GM18508 (cell line): ENCODE data around the gene ZNF628.

ENCODE experiments used
- ATAC-seq: cut with Tn5 transposase; IDR thresholded peaks from one replicate; pipeline ENCODE4 v1.9.1; 2021; ENCODE audit warnings: moderate number of reproducible peaks; ENCODE audit not compliant: insufficient read depth, unreplicated experiment

The ZNF628 gene

DNA sequence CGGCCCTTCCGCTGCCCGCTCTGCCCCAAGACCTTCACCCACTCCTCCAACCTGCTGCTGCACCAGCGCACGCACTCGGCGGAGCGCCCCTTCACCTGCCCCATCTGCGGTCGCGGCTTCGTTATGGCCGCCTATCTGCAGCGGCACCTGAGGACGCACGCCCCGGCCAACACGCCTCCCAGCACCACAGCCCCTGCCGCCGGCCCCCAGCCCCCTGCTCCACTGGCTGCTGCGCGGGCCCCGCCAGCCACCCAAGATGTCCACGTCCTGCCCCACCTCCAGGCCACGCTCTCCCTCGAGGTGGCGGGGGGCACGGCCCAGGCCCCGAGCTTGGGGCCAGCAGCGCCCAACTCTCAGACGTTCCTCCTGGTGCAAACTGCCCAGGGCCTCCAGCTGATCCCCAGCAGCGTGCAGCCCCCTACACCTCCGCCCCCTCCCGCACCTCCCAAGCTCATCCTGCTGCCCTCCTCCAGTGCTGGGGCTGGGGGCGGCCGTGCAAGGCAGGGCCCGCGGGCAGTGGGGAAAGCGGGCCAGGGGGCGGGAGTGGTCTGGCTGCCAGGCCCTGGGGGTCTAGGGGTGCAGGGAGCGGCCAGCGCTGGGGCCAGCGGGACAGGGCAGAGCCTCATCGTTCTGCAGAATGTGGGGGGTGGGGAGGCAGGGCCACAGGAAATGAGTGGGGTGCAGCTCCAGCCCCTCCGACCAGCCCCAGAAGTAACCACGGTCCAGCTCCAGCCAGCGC is 6.7 kb downstream of the ZNF628 start:
- ATAC-seq, result no peak

DNA sequence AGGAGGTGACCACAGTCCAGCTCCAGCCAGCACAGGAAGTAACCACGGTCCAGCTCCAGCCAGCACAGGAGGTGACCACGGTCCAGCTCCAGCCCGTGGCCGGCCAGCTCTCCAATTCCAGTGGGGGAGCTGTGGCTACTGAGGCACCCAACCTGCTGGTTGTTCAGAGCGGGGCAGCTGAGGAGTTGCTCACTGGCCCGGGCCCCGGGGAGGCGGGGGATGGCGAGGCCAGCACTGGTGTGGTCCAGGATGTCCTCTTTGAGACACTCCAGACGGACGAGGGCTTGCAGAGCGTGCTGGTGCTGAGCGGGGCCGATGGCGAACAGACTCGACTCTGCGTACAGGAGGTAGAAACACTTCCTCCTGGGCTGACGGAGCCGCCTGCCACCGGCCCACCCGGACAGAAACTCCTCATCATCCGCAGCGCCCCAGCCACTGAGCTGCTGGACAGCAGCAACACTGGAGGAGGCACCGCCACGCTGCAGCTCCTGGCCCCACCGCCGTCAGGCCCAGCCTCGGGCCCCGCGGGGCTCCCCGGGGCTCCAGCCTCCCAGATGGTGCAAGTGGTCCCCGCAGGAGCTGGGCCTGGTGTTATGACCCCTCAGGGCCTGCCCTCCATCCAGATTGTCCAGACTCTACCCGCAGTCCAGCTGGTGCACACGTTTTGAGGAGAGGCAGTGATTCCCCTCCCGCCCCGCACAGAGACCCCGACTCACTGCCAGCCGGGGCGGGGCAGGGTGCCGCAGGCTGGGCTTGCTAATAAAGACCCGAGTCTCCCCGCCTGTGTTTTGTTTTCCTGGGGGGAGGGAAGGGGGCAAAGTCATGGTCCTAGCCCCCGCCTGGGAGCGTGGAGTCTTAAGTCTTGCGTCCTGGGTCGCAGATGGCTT is 7.5 kb downstream of the ZNF628 start:
- ATAC-seq, result no peak

DNA sequence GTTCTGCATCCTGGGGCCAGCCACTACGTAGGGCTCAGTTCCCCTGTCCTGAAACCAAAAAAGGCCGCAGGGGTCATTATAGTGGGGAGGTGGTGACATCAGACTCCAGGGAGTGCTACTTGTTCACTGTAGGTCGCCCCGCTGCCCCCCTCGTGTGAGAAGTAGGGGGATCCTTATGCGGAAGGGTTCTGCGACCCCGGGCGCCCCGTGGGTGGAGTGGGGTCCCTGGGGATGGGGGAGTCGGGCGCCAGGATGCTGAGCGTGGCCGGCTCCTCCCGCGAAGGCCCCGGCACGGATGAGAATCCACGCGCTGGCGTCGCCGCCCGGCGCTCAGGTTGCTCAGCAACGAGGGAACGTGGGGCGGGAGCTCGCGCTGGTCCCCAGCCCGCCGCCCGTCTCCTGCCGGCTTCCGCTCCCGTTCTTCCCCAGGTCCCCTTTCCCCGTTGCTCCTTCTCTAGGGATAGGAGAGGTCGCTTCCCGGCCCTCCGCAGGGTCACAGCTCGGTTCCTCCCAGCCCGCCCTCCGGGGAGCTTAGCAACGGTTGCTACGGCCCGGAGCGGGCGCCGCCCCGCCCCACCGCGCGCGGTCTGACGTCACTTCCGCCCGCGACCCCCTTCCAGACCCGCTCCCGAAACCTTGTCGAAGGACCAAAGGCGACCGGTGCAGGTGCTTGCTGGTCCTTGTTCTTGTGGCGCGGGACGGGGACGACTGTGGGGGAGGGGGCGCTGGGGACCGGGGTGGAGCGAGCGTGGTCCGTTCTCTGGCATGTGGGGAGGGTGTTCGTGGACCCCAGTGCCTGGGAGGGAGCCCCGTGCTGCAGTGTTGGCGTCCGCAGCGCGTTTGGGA is 8.4 kb downstream of the ZNF628 start, which contains the start of gene NAT14:
TSS of gene NAT14 (plus strand) at position 596 of the 846 bp plus-strand sequence. CDS start 521 bp downstream, outside the sequence.
- ATAC-seq, result no peak

DNA sequence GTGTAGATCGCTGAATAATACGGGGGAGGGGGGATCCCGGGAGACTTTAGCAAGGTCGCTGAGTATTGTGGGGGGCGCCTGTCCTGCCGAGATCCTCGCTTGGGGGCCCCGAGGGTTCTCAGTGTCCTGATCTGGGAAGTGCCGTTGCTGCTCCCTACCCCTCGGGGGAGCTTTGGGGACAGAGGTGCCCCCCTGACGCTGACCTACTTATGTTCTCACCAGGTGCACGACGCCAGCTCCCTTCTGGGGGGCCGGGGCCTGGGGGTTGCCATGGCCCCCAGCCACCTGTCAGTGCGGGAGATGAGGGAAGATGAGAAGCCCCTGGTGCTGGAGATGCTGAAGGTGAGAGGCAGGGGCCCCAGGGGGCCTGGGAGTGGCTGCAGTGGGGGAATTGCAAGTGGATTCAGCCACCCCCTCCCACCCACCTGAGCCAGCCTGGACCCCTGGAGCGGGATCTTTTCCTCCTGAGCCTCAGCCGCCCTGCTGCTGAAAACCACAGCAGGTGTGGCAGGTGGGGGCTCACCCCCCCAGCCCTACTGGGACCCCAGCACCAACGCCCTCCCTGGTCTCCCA is 9.1 kb downstream of the ZNF628 start:
- no peak for ATAC-seq

DNA sequence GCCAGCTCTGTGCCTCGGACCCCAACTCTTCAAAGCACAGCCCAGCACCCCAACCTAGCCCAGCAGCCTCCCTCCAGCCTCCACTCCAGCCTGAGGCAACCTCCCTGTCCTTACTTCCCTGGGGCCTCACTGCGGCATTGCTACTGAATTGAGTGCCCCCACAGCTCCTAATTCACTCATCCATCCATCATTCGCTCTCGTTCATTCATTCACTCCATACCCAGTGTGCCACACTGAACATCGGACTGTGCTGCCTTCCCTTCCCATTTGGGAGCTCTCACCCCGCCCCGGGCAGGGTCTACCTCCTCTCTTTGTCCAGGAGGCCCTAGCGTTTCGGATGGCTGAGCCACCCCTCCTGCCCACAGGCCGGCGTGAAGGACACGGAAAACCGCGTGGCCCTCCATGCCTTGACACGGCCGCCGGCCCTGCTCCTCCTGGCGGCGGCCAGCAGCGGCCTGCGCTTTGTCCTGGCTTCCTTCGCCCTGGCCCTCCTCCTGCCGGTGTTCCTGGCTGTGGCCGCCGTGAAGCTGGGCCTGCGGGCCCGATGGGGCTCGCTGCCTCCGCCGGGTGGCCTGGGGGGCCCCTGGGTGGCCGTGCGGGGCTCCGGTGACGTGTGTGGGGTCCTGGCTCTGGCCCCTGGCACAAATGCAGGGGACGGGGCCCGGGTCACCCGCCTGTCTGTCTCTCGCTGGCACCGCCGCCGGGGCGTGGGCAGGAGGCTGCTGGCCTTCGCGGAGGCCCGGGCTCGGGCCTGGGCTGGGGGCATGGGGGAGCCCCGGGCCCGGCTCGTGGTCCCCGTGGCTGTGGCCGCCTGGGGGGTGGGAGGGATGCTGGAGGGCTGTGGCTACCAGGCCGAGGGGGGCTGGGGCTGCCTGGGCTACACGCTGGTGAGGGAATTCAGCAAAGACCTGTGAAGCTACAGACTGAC is 9.9 kb downstream of the ZNF628 start:
- ATAC-seq, result no peak

DNA sequence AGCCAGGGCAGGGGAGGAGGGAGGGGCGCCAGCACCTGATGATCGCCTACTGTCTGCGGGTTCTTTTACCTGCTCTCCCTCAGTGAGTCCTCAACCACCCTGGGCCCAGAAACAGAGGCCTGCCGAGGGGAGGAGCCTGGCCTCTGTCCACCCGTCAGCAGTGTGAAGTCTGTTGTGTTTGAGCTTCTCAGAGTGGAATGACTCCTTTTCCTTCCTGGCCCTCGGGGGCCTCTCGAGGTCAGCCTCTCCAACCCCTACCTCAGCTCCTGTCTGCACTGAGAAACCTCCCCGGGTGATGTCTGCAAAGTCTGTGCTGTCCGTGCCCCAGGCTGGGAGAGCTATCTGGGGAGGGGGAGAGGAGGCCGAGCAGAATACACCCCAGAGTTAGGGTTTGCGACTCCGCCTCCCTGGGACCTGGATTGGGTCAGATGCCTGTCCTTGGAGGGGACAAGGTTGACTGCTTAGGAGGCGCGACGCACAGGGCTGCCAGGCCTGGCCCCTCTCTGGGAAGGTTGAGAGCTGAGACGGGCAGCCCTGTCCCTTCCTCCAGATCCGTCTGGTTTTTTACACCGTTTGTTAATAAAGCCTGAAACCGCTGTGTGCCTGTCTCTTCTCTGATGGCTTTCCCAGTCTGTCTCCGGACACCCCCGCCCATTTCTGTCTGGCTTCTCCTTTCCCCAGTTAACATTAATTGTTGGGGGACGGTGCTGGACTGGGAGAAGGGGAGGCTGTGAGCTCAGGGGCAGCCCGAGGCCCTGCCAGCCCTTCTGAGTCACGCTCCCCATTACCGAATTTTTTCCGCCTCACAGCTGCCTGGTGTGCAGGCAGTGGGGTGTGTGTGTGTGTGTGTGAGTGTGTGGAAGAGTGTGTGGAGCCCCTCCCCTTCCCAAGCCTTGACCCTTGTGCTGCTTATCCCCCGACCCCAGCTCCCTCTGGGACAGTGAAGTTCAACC is 10.8 kb downstream of the ZNF628 start:
- ATAC-seq, result no peak

DNA sequence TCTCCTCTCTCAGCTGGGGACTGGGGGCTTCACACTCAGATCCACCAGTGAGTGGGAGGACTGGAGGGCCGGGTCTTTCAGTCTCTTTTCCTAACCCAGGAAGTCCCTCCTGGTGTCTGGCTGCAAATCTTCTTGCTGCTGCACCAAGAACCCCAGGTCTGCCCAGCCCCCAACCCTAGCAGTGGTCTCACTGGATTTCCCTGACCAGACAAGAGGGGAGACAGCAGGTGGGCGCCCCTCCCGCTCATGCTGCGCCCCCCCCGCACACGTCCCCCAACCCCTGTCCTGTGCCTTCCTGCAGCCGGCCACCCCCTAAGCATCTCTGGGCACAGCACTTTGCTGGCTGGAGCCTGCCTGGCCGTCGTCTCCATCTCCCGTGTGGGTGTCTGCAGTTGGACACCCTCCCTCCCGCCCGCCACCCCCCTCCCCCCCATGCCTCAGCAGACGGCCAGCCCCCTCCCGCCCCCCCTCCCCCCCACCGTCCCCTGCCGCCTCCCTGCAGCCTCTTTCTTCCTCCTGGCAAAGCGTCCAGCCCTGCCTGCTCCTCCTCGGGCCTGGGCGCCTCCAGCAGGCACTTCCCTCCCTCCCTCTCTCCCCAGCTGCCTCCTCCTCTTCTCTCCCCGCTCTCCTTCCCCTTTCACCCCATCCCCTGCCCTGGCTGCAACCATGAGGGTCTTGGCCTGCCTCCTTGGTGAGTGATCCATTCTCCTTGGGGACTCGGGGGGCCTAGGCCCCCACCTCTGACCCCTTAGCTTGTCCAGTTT is 11.7 kb downstream of the ZNF628 start, which contains the start of gene SSC5D:
TSS of gene SSC5D (plus strand) at position 513 of the 764 bp plus-strand sequence. CDS start at position 667, 154 bp downstream.
- ATAC-seq, result no peak

DNA sequence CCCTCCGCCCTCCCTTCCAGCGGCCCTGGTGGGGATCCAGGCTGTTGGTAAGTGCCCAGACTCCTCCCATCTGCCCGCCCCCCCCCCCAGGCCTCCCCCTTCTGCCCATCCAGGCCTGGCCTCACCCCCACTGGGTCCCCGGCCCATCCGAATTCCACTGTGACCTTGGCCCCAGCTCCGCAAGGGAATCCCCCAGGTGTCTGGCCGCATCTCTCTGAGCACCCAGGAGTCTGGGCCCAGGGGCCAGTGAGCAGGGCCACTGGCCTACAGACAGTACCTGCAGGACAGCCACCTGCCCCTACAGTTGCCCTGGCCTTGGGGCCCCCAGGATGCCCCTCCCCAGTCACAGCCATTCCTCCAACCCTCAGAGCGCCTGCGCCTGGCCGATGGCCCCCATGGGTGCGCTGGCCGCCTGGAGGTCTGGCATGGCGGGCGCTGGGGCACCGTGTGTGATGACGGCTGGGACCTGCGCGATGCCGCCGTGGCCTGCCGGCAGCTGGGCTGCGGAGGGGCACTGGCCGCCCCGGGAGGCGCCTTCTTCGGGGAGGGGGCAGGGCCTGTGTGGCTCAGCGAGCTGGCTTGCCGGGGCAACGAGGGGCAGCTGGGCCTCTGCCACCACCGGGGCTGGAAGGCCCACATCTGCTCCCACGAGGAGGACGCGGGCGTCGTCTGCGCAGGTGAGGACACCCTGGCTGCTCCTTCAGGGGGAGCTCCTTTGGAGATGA is 12.7 kb downstream of the ZNF628 start:
- ATAC-seq, result no peak

DNA sequence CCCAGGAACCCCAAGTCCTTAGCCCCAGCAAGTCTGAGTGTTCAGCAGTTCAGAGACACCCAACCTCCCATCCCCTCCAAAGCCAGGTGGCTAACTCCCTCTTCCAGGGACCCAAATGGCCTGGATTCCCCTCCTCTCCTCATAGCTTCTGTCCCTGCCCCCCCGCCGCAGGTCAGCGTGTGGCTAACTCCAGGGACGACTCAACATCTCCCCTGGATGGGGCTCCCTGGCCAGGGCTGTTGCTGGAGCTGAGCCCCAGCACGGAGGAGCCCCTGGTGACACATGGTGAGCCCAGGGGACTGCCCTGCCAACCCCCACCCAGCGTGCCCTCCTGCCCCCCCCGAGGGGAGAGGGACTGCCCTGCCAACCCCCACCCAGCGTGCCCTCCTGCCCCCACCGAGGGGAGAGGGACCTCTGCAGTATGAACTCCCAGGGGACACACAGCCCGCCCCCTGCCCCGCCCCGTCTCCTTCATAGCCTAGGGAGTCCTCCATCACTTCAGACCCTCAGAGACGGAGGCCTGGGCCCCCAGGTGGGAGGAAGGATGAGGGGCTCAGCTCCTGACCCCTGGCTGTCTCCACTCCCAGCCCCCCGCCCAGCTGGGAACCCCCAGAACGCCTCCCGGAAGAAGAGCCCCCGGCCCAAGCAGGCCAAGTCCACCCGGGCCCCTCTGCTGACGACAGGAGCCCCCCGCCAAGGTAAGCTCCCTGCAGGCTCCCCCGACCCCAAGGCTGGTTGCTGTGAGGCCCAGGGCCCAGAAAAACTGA is 13.5 kb downstream of the ZNF628 start:
- ATAC-seq, result no peak

DNA sequence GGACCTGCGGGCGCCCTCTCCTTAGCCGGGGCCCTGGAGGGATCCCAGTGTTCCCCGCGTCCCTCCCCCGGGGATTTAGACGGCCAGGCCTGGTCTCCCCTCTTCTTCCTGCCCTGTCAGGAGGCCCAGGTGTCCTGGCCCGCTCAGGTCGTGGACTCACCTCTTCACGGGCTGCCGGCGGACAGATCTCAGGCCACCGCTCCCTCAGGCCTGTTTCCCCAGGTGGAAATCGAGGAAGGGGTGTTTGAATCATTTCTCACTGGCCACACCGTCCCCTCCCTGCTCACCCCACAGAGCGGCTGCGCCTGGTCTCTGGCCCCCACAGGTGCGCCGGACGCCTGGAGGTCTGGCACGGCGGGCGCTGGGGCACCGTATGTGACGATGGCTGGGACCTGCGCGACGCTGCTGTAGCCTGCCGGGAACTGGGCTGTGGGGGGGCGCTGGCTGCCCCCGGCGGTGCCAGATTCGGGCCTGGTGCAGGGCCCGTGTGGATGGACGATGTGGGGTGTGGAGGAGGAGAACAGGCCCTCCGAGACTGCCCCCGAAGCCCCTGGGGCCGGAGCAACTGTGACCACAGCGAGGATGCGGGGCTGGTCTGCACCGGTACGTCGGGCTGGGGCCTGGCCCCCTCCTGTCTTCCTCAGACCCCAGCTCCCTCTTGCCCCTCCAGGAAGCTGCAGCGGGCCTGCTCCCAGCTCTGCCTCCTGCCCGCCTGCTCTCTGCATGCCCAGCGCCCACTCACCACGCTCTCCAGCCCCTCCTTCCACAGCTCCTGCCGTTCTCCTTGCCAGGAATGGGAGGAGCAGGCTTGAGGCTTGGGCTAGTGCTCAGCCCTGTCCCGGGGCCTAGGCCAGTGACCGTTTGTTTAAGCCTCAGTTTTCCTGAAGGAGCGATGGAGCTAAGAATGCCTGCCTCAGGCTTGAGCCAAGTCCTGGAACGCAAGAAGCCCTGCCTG is 14.3 kb downstream of the ZNF628 start:
- no peak for ATAC-seq

DNA sequence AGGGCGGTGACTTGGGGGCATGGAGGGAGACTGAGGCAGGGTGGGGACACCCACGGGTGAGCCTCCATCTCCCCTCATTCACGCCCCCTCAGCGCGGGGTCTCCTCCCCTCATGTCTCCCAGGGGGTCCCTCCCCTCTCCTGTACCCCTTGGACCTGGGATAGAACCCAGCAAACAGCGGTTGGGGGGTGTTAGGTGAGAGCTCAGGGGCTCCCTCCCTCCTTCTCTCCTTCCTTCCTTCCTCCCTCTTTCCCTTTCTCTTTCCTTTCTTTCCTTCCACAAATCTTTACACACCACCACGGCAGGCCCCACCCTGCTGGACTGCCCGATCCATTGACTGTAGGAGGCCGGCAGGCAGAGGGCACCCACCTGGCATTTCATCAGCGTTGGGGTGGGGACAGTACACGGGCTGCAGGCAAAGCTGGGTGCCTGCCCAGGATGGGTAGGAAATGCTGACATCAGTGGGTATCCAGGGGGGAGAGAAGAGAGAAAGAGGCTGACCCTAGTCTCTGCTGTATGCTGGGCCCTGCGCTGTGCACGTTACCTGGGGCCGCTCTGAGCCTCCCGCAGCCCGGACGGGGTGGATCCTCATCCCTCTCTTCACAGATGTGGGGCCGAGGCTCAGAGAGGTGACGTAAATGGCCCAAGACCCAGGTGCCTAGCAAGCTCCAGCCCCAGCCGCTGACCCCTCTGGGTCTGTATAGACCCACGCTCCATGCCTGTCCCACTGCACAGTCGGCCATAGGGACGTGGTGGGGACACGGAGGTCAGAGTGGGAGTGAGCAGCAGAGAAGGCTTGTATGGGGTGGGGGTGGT is 15.3 kb downstream of the ZNF628 start:
- ATAC-seq, result no peak

DNA sequence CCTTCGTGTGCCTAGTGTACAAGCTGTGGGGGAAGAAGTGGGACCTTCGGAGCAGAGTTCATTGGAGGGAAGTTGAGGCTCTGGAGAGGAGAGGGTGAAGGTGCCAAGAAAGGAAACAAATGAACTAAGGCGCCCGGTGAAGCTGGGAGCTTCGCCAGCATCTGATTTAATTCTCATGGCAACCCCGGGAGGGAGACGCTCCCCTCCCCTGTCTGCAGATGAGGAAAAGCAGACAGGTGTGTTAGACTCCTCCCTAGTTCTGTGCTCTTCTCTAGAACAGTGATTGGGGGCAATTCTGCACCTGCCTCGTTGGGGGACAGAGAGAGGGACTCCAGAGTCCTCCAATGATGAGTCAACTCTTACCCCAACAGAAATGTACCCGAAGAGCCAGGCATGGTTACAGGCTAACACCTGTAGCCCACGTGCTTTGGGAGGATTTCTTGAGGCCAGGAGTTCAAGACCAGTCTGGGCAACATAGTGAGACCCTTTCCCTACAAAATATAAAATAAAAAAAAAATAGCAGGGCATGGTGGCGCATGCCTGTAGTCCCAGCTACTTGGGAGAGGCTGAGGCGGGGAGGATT is 16.0 kb downstream of the ZNF628 start:
- no peak for ATAC-seq

DNA sequence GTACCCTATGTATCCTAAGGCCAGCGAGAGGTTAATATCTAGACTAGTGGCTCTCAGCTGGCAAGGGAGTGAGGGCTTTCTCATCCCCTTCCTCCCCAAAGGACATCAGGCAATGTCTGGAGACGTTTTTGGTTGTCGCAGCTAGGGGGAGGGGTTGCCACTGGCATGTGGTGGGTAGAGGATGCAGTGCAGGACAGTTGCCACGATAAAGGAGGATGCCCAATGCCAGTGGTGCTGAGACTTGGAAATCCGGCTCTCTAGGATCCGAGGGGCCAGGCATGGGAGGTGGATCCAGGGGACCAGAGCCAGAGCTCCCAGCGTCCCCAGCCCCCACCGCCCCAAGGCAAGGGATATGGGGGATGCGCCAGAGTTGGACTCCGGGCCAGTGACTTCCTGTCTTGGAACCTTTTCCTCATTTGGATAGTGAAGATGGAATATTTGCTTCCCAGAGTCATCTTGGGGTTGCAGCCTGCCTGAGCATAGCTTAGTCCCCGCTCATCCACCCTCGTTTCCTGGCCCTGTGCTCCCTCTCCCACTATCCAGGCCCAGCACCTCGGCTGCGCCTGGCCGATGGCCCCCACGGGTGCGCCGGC is 16.7 kb downstream of the ZNF628 start:
- no peak for ATAC-seq
